CD4-positive, alpha-beta memory T cell (primary cell): ENCODE data around the gene KRT7. TPM values are rescaled to one million over a fixed set of nuclear protein-coding genes. Genes with fewer than 3 reads are reported as not detected.
A peak's percentile ranks its signal among the peaks of the same experiment; 100 is the strongest.

Experiments
- CTCF ChIA-PET: fragments of 350-600 bp; sonication (Branson Sonifier 250); formaldehyde crosslinking; loops from one replicate; lab custom pipeline; 2021; ENCODE audit warnings: inconsistent platforms; ENCODE audit not compliant: partially characterized antibody; lab: Charles Lee
- POLR2A ChIA-PET: fragments of 350-600 bp; sonication (Branson Sonifier 250); formaldehyde crosslinking; loops from one replicate; lab custom pipeline; 2021; ENCODE audit not compliant: partially characterized antibody; lab: Charles Lee
- DNase-seq, 5 donors: peaks; one replicate each; pipeline versions ENCODE4 v3.0.0 to v3.0.0-alpha.2; 2020 to 2022; ENCODE audit warnings: mixed read lengths in 1 of 5
- H3K27ac ChIP-seq: one replicate; pipeline ENCODE4 v1.7.0; 2013; ENCODE audit warnings: low read depth, low read length
- H3K27me3 ChIP-seq: 2 replicates; pipeline ENCODE4 v1.7.0; 2013; ENCODE audit warnings: mild to moderate bottlenecking, low read length, moderate library complexity; ENCODE audit not compliant: insufficient read depth
- H3K36me3 ChIP-seq: 2 replicates; pipeline ENCODE4 v1.7.0; 2013; ENCODE audit warnings: mild to moderate bottlenecking, low read length, moderate library complexity; ENCODE audit not compliant: insufficient read depth
- H3K4me1 ChIP-seq: 2 replicates; pipeline ENCODE4 v1.7.0; 2013; ENCODE audit warnings: mild to moderate bottlenecking, low read length, moderate library complexity; ENCODE audit not compliant: insufficient read depth
- H3K4me3 ChIP-seq, 2 donors: one replicate each; pipeline ENCODE4 v1.7.0; 2013; ENCODE audit warnings: low read length in 2 of 2, mild to moderate bottlenecking in 1 of 2
- H3K9me3 ChIP-seq, 2 donors: one replicate each; pipeline ENCODE4 v1.7.0; 2013; ENCODE audit warnings: low read length in 2 of 2, control low read depth in 1 of 2; ENCODE audit not compliant: control insufficient read depth in 1 of 2
- H3K27ac Mint-ChIP-seq, 7 donors: one replicate each; pipeline ENCODE4 v1.8.0; 2020 to 2021; ENCODE audit warnings: mixed read lengths in 7 of 7, mild to moderate bottlenecking in 6 of 7, inconsistent platforms in 3 of 7, moderate library complexity in 3 of 7
- H3K27me3 Mint-ChIP-seq, 2 donors: one replicate each; pipeline ENCODE4 v1.8.0; 2020 to 2021; ENCODE audit warnings: mixed read lengths in 2 of 2
- H3K36me3 Mint-ChIP-seq, 2 donors: one replicate each; pipeline ENCODE4 v1.8.0; 2020 to 2021; ENCODE audit warnings: mixed read lengths in 2 of 2, inconsistent platforms in 1 of 2, mild to moderate bottlenecking in 1 of 2
- H3K4me1 Mint-ChIP-seq, 4 donors: one replicate each; pipeline ENCODE4 v1.8.0; 2020 to 2021; ENCODE audit warnings: mixed read lengths in 4 of 4, mild to moderate bottlenecking in 1 of 4
- H3K4me3 Mint-ChIP-seq, 8 donors: one replicate each; pipeline ENCODE4 v1.8.0; 2020 to 2021; ENCODE audit warnings: mixed read lengths in 8 of 8, mild to moderate bottlenecking in 7 of 8, moderate library complexity in 6 of 8, inconsistent platforms in 3 of 8
- H3K9me3 Mint-ChIP-seq, 8 donors: one replicate each; pipeline ENCODE4 v1.8.0; 2020 to 2021; ENCODE audit warnings: mixed read lengths in 8 of 8, mild to moderate bottlenecking in 5 of 8, inconsistent platforms in 3 of 8, moderate library complexity in 1 of 8
- intact Hi-C: fragments of 100-400 bp; cut with micrococcal nuclease; formaldehyde crosslinking; loops from one replicate; pipeline ENCODE4 v1.15.1; 2023
- polyA plus RNA-seq, 2 donors: library from polyadenylated mRNA; unstranded; fragments of 300-500 nt; fragmentation: Illumina TruSeq; gene quantifications; one replicate each; pipeline ENCODE4 v1.2.3, GENCODE V29; 2021
- total RNA-seq, 2 experiments: library from RNA; stranded (reverse); gene quantifications; one replicate each; pipeline ENCODE4 v1.2.3, GENCODE V29; 2021

Gene KRT7
- total and polyA plus RNA-seq, 4 experiments from 2014 or later = not detected

GRCh38 chr12:52215587-52216031 lies 17.4 kb upstream of the KRT7 start:
- peaks cover 3 to 30% of the 10 kb centered on the region in 2 donors for H3K27me3 Mint-ChIP-seq
- peaks cover 0 to 2% (median under 1%) of the 10 kb centered on the region in 4 donors for H3K4me1 Mint-ChIP-seq
- Histone ChIP-seq H3K4me1 (no peaks in the 10 kb centered on the region), H3K36me3 (no peaks in the 10 kb centered on the region), H3K27ac (no peak overlapping the region), H3K27me3 (no peaks in the 10 kb centered on the region), H3K9me3 (no peaks in the 10 kb centered on the region), H3K4me3 (no peak overlapping the region)
- no peak for DNase-seq
- no peak overlapping the region for H3K4me3 Mint-ChIP-seq
- no peaks in the 10 kb centered on the region for H3K36me3 Mint-ChIP-seq
- ChIA-PET CTCF (no interaction called here), POLR2A (no interaction called here)
- intact Hi-C loops = no loop called here
- no peak overlapping the region for H3K27ac Mint-ChIP-seq
- no peaks in the 10 kb centered on the region for H3K9me3 Mint-ChIP-seq

GRCh38 chr12:52216100-52216499 lies 16.9 kb upstream of the KRT7 start:
- Mint-ChIP-seq H3K9me3 (no peaks in the 10 kb centered on the region), H3K27ac (no peak overlapping the region), H3K4me1 (peaks cover 0 to 2% (median under 1%) of the 10 kb centered on the region in 4 donors), H3K27me3 (peaks cover 5 to 34% of the 10 kb centered on the region in 2 donors), H3K36me3 (no peaks in the 10 kb centered on the region), H3K4me3 (no peak overlapping the region)
- DNase-seq = no peak
- Histone ChIP-seq H3K27ac (no peak overlapping the region), H3K36me3 (no peaks in the 10 kb centered on the region), H3K4me1 (no peaks in the 10 kb centered on the region), H3K9me3 (no peaks in the 10 kb centered on the region), H3K27me3 (peaks cover under 1% of the 10 kb centered on the region), H3K4me3 (no peak overlapping the region)
- ChIA-PET POLR2A (no interaction called here), CTCF (no interaction called here)
- intact Hi-C loops = no loop called here

GRCh38 chr12:52216807-52217206 lies 16.2 kb upstream of the KRT7 start:
- no peaks in the 10 kb centered on the region for H3K36me3 ChIP-seq
- H3K4me1 Mint-ChIP-seq = peaks cover 0 to 2% (median under 1%) of the 10 kb centered on the region in 4 donors
- no peaks in the 10 kb centered on the region for H3K36me3 Mint-ChIP-seq
- no peak overlapping the region for H3K27ac ChIP-seq
- no peak overlapping the region for H3K27ac Mint-ChIP-seq
- H3K27me3 ChIP-seq = peaks cover 3% of the 10 kb centered on the region
- H3K27me3 Mint-ChIP-seq = peaks cover 5 to 35% of the 10 kb centered on the region in 2 donors
- H3K4me1 ChIP-seq = no peaks in the 10 kb centered on the region
- no peaks in the 10 kb centered on the region for H3K9me3 ChIP-seq
- no peak overlapping the region for H3K4me3 Mint-ChIP-seq
- H3K4me3 ChIP-seq = no peak overlapping the region
- DNase-seq = no peak
- POLR2A ChIA-PET = no interaction called here
- intact Hi-C loops = no loop called here
- CTCF ChIA-PET = no interaction called here
- H3K9me3 Mint-ChIP-seq = no peaks in the 10 kb centered on the region

- DNase-seq = no peak
- no peaks in the 10 kb centered on the region for H3K36me3 Mint-ChIP-seq
- Histone ChIP-seq H3K9me3 (no peaks in the 10 kb centered on the region), H3K4me3 (no peak overlapping the region), H3K27me3 (peaks cover 3% of the 10 kb centered on the region), H3K36me3 (no peaks in the 10 kb centered on the region), H3K27ac (no peak overlapping the region), H3K4me1 (no peaks in the 10 kb centered on the region)
- peaks cover 5 to 39% of the 10 kb centered on the region in 2 donors for H3K27me3 Mint-ChIP-seq
- ChIA-PET POLR2A (no interaction called here), CTCF (no interaction called here)
- intact Hi-C loops = no loop called here
- H3K4me3 Mint-ChIP-seq = no peak overlapping the region
- no peak overlapping the region for H3K27ac Mint-ChIP-seq
- H3K9me3 Mint-ChIP-seq = no peaks in the 10 kb centered on the region
- H3K4me1 Mint-ChIP-seq = peaks cover 0 to 2% (median under 1%) of the 10 kb centered on the region in 4 donors
These were observed 15.8 kb upstream of the KRT7 start for GRCh38 chr12:52217223-52217622.

GRCh38 chr12:52218001-52218400 lies 15.0 kb upstream of the KRT7 start:
- intact Hi-C loops = no loop called here
- no peaks in the 10 kb centered on the region for H3K4me1 ChIP-seq
- peaks cover 5 to 44% of the 10 kb centered on the region in 2 donors for H3K27me3 Mint-ChIP-seq

GRCh38 chr12:52220477-52220876 lies 12.6 kb upstream of the KRT7 start:
- Histone ChIP-seq H3K9me3 (no peaks in the 10 kb centered on the region), H3K4me3 (no peak overlapping the region), H3K27me3 (peaks cover 8% of the 10 kb centered on the region), H3K36me3 (no peaks in the 10 kb centered on the region), H3K27ac (no peak overlapping the region), H3K4me1 (no peaks in the 10 kb centered on the region)
- ChIA-PET CTCF (interaction anchor here (1.3 to 1.4 kb wide), 2 partner anchors 81 to 108 kb away, joined by 3 read pairs; no protein-coding TSS in a partner anchor), POLR2A (no interaction called here)
- Mint-ChIP-seq H3K36me3 (no peaks in the 10 kb centered on the region), H3K27me3 (peaks cover 9 to 41% of the 10 kb centered on the region in 2 donors), H3K4me3 (no peak overlapping the region), H3K9me3 (no peaks in the 10 kb centered on the region), H3K4me1 (peaks cover 0 to 2% (median 0%) of the 10 kb centered on the region in 4 donors), H3K27ac (peak overlapping the region in 1 of 7 donors; percentile 2)
- no peak for DNase-seq
- intact Hi-C loops = no loop called here

More at GRCh38 chr12:52218001-52218400, 15.0 kb upstream of the KRT7 start:
- H3K36me3 ChIP-seq = no peaks in the 10 kb centered on the region
- no peak overlapping the region for H3K27ac ChIP-seq
- Mint-ChIP-seq H3K36me3 (no peaks in the 10 kb centered on the region), H3K27ac (no peak overlapping the region), H3K9me3 (no peaks in the 10 kb centered on the region), H3K4me1 (peaks cover 0 to 2% (median under 1%) of the 10 kb centered on the region in 4 donors), H3K4me3 (no peak overlapping the region)
- H3K4me3 ChIP-seq = no peak overlapping the region
- H3K9me3 ChIP-seq = no peaks in the 10 kb centered on the region
- peaks cover 4% of the 10 kb centered on the region for H3K27me3 ChIP-seq
- ChIA-PET POLR2A (no interaction called here), CTCF (no interaction called here)
- DNase-seq = no peak

- Mint-ChIP-seq H3K27me3 (peaks cover 12 to 41% of the 10 kb centered on the region in 2 donors), H3K27ac (no peak overlapping the region), H3K4me3 (no peak overlapping the region), H3K4me1 (peaks cover 0 to 2% (median 0%) of the 10 kb centered on the region in 4 donors), H3K9me3 (no peaks in the 10 kb centered on the region), H3K36me3 (no peaks in the 10 kb centered on the region)
- no peaks in the 10 kb centered on the region for H3K9me3 ChIP-seq
- POLR2A ChIA-PET = no interaction called here
- H3K4me3 ChIP-seq = no peak overlapping the region
- H3K4me1 ChIP-seq = no peaks in the 10 kb centered on the region
- no peak for DNase-seq
- H3K36me3 ChIP-seq = no peaks in the 10 kb centered on the region
- intact Hi-C loops = no loop called here
- CTCF ChIA-PET = interaction anchor here (1.3 to 4.5 kb wide), 3 partner anchors 58 to 108 kb away, joined by 3 to 20 read pairs (median 3); no protein-coding TSS in a partner anchor
- peaks cover 8% of the 10 kb centered on the region for H3K27me3 ChIP-seq
- no peak overlapping the region for H3K27ac ChIP-seq
These were observed 11.8 kb upstream of the KRT7 start for GRCh38 chr12:52221070-52221781.
